ENCODE measurements around the gene ANAPC4.

The ANAPC4 gene

GRCh38 chr4:25377572-25378436 is 741 bp downstream of the ANAPC4 start:
- no peak for DNase-seq (ENCODE audit: low read depth in 2 of 2)

GRCh38 chr4:25378437-25378743 is 1.3 kb downstream of the ANAPC4 start:
- no peak for DNase-seq (ENCODE audit: low read depth in 2 of 2)

GRCh38 chr4:25379591-25379990 is 2.5 kb downstream of the ANAPC4 start:
- DNase-seq (ENCODE audit: low read depth in 2 of 2) = no peak

GRCh38 chr4:25383647-25384046 is 6.6 kb downstream of the ANAPC4 start:
- no peak for DNase-seq (ENCODE audit: low read depth in 2 of 2)

GRCh38 chr4:25386926-25387325 is 9.9 kb downstream of the ANAPC4 start:
- DNase-seq (ENCODE audit: low read depth in 2 of 2) = no peak

- DNase-seq (ENCODE audit: low read depth in 2 of 2) = no peak
Observed at GRCh38 chr4:25397305-25397704, 20.2 kb downstream of the ANAPC4 start.

GRCh38 chr4:25399510-25399909 is 22.4 kb downstream of the ANAPC4 start:
- DNase-seq (ENCODE audit: low read depth in 2 of 2) = no peak

GRCh38 chr4:25401066-25401465 is 24.0 kb downstream of the ANAPC4 start:
- no peak for DNase-seq (ENCODE audit: low read depth in 2 of 2)

GRCh38 chr4:25402521-25402920 is 25.5 kb downstream of the ANAPC4 start:
- DNase-seq (ENCODE audit: low read depth in 2 of 2) = no peak

GRCh38 chr4:25403699-25404098 is 26.6 kb downstream of the ANAPC4 start:
- no peak for DNase-seq (ENCODE audit: low read depth in 2 of 2)

GRCh38 chr4:25405453-25405852 is 28.4 kb downstream of the ANAPC4 start:
- no peak for DNase-seq (ENCODE audit: low read depth in 2 of 2)

- DNase-seq (ENCODE audit: low read depth in 2 of 2) = no peak
Observed at GRCh38 chr4:25406081-25406692, 29.1 kb downstream of the ANAPC4 start.

- no peak for DNase-seq (ENCODE audit: low read depth in 2 of 2)
Observed at GRCh38 chr4:25410820-25411529, 33.9 kb downstream of the ANAPC4 start.

- no peak for DNase-seq (ENCODE audit: low read depth in 2 of 2)
Observed at GRCh38 chr4:25413261-25413660, 36.2 kb downstream of the ANAPC4 start.

- no peak for DNase-seq (ENCODE audit: low read depth in 2 of 2)
Observed at GRCh38 chr4:25417014-25417413, 40.0 kb downstream of the ANAPC4 start.

- DNase-seq (ENCODE audit: low read depth in 2 of 2) = no peak
Observed at GRCh38 chr4:25420931-25421330, 43.9 kb downstream of the ANAPC4 start.

GRCh38 chr4:25421816-25422525 is 44.9 kb downstream of the ANAPC4 start:
- no peak for DNase-seq (ENCODE audit: low read depth in 2 of 2)

- no peak for DNase-seq (ENCODE audit: low read depth in 2 of 2)
Observed at GRCh38 chr4:25423548-25423947, 46.5 kb downstream of the ANAPC4 start.

- DNase-seq (ENCODE audit: low read depth in 2 of 2) = no peak
Observed at GRCh38 chr4:25424539-25425228, 47.6 kb downstream of the ANAPC4 start.

GRCh38 chr4:25425361-25425760 is 48.3 kb downstream of the ANAPC4 start:
- DNase-seq (ENCODE audit: low read depth in 2 of 2) = no peak

GRCh38 chr4:25427871-25428270 is 50.8 kb downstream of the ANAPC4 start:
- no peak for DNase-seq (ENCODE audit: low read depth in 2 of 2)

GRCh38 chr4:25430630-25431029 is 53.6 kb downstream of the ANAPC4 start:
- no peak for DNase-seq (ENCODE audit: low read depth in 2 of 2)

Data from stimulated activated CD8-positive, alpha-beta memory T cell treated with anti-CD3 and anti-CD28 coated beads, Interleukin-7, amount 100 ng/mL, for 1 hour (primary cell).